ENCODE data around the gene CRYZ. TPM values are rescaled to one million over a fixed set of nuclear protein-coding genes. Genes with fewer than 3 reads are reported as not detected.

Gene CRYZ
- 10 to 100 TPM; 15.2 to 24.1 (median 22.0) TPM for total RNA-seq
- 32.4 TPM for total RNA-seq (2013)

- intact Hi-C loops (cut with micrococcal nuclease): loop anchor here (5.0 kb wide), 1 partner anchor 536 kb away; the partner anchor contains the start of genes FPGT and LRRIQ3
- DNase-seq (peak; percentile 71 to 89), ATAC-seq (peak; percentile 81 to 90 (median 87))
- no peaks in the 10 kb centered on the region for H3K9me3 Mint-ChIP-seq
- TF ChIP-seq, protein P1, sequence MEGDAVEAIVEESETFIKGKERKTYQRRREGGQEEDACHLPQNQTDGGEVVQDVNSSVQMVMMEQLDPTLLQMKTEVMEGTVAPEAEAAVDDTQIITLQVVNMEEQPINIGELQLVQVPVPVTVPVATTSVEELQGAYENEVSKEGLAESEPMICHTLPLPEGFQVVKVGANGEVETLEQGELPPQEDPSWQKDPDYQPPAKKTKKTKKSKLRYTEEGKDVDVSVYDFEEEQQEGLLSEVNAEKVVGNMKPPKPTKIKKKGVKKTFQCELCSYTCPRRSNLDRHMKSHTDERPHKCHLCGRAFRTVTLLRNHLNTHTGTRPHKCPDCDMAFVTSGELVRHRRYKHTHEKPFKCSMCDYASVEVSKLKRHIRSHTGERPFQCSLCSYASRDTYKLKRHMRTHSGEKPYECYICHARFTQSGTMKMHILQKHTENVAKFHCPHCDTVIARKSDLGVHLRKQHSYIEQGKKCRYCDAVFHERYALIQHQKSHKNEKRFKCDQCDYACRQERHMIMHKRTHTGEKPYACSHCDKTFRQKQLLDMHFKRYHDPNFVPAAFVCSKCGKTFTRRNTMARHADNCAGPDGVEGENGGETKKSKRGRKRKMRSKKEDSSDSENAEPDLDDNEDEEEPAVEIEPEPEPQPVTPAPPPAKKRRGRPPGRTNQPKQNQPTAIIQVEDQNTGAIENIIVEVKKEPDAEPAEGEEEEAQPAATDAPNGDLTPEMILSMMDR (IDR thresholded peaks at IDR 0.05): no peak
- Histone ChIP-seq H3K9me3 (ENCODE audit: control insufficient read depth, insufficient read depth, low read length) (no peaks in the 10 kb centered on the region), H3K27ac (ENCODE audit: low read length) (peak within 1 kb of the TSS; percentile 78), H3K27me3 (ENCODE audit: control insufficient read depth, insufficient read depth, low read length) (no peaks in the 10 kb centered on the region), H3K36me3 (ENCODE audit: control insufficient read depth, insufficient read depth, low read length) (peaks cover 15% of the 10 kb centered on the region), H3K4me1 (ENCODE audit: control insufficient read depth, insufficient read depth, low read length) (peaks cover 13% of the 10 kb centered on the region), H3K4me3 (ENCODE audit: low read length) (peak within 1 kb of the TSS; percentile 66)
- H3K27me3 Mint-ChIP-seq (ENCODE audit: low read depth in 2 of 2): no peaks in the 10 kb centered on the region
- H3K4me3 Mint-ChIP-seq: peak within 1 kb of the TSS; percentile 99
- H3K4me1 Mint-ChIP-seq: peaks cover 46 to 49% of the 10 kb centered on the region in 2 donors
- WGBS (ENCODE audit: insufficient coverage): 0% methylated on average over 30 of the region's 30 CpGs
- H3K27ac Mint-ChIP-seq: peak within 1 kb of the TSS; percentile 86 to 98
- H3K36me3 Mint-ChIP-seq: no peaks in the 10 kb centered on the region
Measured at GRCh38 chr1:74732960-74733603, at the start of gene CRYZ, which contains the start of gene TYW3. TSS of gene CRYZ (minus strand) at chr1:74733050. CDS start at chr1:74724821, 8,229 bp downstream. TSS of gene TYW3 (plus strand) at chr1:74733152. CDS start at chr1:74733245, 93 bp downstream.

- peaks cover 2% of the 10 kb centered on the region for H3K27me3 ChIP-seq (ENCODE audit: control insufficient read depth, insufficient read depth, low read length)
- no peaks in the 10 kb centered on the region for H3K9me3 ChIP-seq (ENCODE audit: control insufficient read depth, insufficient read depth, low read length)
- Mint-ChIP-seq H3K4me3 (no peak overlapping the region), H3K4me1 (no peaks in the 10 kb centered on the region), H3K9me3 (peaks cover 0 to 2% of the 10 kb centered on the region in 2 donors), H3K27ac (no peak overlapping the region), H3K27me3 (ENCODE audit: low read depth in 2 of 2) (peaks cover 3 to 14% of the 10 kb centered on the region in 2 donors), H3K36me3 (no peaks in the 10 kb centered on the region)
- H3K27ac ChIP-seq (ENCODE audit: low read length): no peak overlapping the region
- WGBS (ENCODE audit: insufficient coverage): 69% methylated on average over 2 of the region's 2 CpGs
- no peaks in the 10 kb centered on the region for H3K4me1 ChIP-seq (ENCODE audit: control insufficient read depth, insufficient read depth, low read length)
- intact Hi-C loops (cut with micrococcal nuclease): no loop called here
- ATAC-seq (no peak), DNase-seq (no peak)
- TF ChIP-seq, protein P1 (IDR thresholded peaks at IDR 0.05): no peak
- no peak overlapping the region for H3K4me3 ChIP-seq (ENCODE audit: low read length)
- no peaks in the 10 kb centered on the region for H3K36me3 ChIP-seq (ENCODE audit: control insufficient read depth, insufficient read depth, low read length)
Measured at GRCh38 chr1:74780594-74780993, 47.7 kb upstream of the CRYZ start.

GRCh38 chr1:74779750-74780149, 46.9 kb upstream of the CRYZ start:
- ATAC-seq (no peak), DNase-seq (no peak)
- intact Hi-C loops (cut with micrococcal nuclease): no loop called here
- H3K27ac Mint-ChIP-seq: no peak overlapping the region
- Histone ChIP-seq H3K4me1 (ENCODE audit: control insufficient read depth, insufficient read depth, low read length) (no peaks in the 10 kb centered on the region), H3K36me3 (ENCODE audit: control insufficient read depth, insufficient read depth, low read length) (no peaks in the 10 kb centered on the region), H3K27me3 (ENCODE audit: control insufficient read depth, insufficient read depth, low read length) (peaks cover 2% of the 10 kb centered on the region), H3K4me3 (ENCODE audit: low read length) (no peak overlapping the region), H3K9me3 (ENCODE audit: control insufficient read depth, insufficient read depth, low read length) (no peaks in the 10 kb centered on the region), H3K27ac (ENCODE audit: low read length) (no peak overlapping the region)
- TF ChIP-seq, protein P1 (IDR thresholded peaks at IDR 0.05): no peak
- no peaks in the 10 kb centered on the region for H3K36me3 Mint-ChIP-seq
- H3K4me3 Mint-ChIP-seq: no peak overlapping the region
- H3K9me3 Mint-ChIP-seq: peaks cover 0 to 2% of the 10 kb centered on the region in 2 donors
- no peaks in the 10 kb centered on the region for H3K4me1 Mint-ChIP-seq
- H3K27me3 Mint-ChIP-seq (ENCODE audit: low read depth in 2 of 2): peaks cover 3 to 14% of the 10 kb centered on the region in 2 donors

All from natural killer cell (primary cell).